DMS 273 treated with DMSO at 0.1 percent for 48 hours (cell line): ENCODE results near the gene GKN1.

ENCODE experiments used
- DNase-seq: peaks from one replicate; lab custom pipeline; 2025; lab: John Stamatoyannopoulos, UW

The GKN1 gene

DNA sequence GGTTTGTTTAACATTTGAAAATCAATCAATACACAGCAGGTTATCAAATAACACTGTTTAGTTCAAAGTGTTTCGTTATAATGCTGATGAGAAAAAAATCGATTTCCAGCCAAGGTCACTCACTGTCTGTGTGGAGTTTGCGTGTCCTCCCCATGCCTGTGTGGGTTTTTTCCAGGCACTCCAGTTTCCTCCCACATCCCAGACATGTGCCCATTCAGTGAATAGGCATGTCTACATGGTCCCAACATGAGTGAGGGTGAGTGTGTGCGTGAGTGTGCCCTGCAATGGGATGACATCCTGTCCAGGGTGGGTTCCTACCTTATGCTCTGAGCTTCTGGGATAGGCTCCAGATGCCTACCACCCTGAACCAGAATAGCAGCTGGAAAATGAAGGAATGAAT lies 13.1 kb upstream of the GKN1 start:
- no peak for DNase-seq

DNA sequence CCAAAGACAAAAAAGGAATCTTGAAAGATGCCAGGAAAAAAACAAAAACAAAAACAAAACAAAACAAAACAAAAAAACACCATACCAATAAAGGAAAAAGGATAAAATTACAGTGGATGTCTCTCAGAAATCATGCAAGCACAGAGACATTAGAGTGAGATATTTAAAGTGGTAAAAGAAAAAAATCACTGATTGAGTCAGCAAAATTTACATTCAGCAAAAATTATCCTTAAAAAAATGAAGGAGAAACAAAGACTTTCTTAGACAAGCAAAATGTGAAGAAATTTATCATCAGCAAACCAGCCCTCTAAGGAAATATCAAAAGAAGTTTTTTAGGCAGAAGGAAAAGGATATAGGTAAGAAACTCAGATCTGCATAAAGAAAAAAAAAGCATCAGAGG lies 10.2 kb upstream of the GKN1 start:
- no peak for DNase-seq

DNA sequence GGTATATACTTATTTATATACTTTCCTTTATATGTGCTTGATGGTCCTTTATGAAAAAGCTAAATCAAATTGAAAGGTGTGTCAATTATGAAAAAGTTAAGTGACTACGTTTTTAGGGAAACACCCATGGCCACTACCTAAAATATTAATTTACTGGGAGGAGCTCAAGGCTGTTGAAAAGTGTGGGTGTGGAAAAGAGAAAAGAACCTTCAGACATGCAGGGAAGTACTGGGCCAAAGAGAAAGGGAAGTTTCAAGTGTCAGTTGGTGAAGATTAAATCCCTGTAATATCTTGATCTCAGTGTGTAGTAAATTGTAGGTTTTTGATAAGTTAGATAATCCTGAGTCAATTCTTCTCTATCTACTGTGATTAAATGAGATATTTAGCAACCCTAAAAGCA lies 6.2 kb upstream of the GKN1 start:
- no peak for DNase-seq

DNA sequence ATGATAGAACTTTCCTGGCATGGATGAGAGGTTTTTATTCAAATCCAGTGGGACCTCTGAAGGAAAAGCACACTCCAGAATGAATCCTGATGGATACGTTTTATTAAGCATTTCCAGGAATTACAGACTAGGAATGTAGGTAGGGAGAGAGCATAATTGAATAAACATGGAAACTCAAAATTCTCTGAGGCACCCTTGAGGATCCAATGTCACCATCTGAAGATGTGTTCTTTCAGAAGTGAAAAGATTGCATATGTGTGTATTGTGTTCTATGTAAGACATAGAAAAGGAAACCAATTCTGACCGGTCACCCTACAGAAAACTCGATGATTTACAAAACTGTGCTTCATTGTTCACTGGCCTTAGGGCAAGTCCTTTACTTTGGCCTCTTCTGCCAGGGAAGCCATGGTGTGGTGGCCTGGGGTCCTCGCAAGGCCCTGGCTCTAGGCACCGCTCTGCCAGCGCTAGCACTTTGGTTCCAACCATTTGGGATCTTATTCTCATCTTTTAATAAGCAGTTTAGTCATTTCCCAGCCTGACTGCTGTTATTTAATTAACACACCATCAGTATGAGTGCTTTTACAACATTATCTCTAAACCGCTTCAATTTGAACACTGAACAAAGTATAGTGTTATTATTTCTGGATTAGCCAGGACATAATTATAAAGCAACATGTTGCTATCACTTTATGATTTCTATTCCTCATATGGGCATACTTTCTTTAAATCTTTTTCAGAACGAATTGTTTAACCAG lies 4.5 kb upstream of the GKN1 start:
- DNase-seq = no peak

DNA sequence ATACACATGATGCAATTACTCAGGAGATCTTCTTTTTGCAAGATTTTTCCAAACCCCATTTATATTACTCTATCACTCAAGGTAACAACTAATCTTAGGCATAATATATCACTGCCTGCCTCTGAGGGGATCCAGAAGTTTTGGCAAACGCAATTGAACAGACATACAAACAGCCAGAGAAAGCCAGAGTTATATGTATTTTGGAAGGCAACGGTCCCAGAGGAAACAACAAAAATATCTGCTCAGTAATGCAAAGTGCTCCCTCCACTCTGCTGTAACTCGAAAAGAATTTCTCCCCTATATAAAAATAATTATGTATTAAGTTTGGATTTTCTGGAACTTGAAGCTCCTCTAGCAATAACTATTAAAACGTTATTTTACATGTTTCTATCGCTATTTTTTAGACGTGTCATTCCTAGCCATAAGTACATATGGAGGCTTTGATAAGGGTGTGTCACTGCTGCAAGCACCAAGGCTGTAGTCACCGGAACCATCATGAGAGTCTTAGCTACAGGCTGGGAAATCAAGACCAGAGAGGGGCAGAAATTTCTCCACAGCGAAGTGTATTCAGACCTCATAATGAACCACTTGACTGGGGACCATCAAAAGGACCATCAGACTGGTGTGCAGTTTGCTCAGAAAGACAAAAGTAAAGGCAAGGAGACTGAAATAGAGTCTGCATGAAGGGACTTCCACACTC lies 3.7 kb upstream of the GKN1 start:
- DNase-seq = no peak

DNA sequence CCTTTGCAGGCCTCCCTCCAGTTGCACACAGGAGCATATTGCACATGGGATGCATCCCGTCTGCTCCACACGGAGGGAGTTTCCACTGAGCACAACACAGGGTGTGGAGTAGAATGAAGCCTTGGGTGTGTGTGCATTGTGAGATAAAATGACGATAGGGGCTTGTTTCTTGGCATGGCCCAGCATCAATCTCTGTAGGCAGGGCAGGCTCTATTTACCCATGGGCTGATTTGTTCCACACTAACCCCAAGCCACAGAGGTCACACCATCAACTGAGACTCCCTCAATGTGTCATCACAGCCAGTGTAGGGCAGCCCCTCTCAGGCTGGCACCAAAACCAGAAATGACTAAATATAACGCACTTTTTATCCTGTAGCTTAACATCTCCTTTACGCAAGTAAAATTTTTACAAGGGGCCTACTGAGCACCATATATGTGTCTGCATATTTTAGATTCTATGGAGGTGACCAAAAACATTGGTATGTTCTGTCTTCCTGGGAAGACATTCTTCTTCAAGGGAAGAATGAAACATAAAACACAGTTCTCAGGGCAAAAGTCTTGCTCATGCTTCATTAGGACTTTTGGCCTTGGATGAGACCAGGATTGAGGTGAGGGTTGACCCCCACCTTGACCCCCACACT lies 2.7 kb upstream of the GKN1 start:
- DNase-seq = no peak

DNA sequence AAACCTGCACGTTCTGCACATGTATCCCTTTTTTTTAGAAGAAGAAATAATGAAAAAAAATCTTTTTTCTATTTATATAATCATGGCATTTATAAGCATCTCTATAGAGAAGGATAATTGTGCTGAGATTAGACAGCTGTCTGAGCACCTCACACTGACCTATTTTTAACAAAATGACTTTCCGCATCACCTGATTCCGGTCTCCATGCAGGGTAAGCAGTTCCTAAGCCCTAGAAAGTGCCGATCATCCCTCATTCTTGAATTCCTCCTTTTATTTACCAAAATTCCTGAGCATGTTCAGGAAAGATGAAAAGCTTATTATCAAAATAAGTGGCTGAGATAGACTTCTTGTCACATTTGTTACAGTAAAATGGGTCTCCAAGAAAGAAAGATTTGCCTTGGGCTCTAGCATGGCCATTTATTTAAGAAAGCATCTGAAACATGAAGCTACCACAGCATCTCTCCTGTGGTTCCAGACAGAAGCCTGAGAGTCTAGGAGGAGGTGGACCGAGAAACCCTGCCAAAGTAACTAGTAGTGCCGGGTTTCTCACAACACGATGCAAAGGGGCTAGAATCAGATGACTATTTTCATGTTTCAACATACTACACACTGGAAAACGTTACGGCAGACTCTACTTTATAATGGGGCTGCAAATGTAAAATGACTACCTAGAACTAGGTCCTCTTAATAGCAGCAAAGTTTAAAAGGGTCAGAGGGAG lies 670 bp downstream of the GKN1 start:
- no peak for DNase-seq

DNA sequence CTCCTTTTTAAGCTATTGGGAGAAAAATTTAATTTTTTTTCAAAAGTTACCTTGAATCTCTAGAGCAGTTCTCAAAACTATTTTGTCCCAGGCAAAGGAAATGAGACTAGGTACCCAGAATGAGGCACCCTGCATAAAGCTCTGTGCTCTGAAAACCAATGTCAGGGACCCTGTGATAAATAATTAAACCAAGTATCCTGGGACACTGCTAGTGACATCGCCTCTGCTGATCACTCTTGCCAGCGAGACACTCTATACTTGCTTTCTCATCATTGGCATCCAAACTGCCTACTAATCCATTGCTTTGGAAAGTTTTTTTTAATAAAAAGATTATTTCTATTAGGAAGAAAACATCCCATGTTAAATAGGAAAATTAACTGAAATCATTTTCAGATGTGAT lies 1.4 kb downstream of the GKN1 start:
- DNase-seq = no peak

DNA sequence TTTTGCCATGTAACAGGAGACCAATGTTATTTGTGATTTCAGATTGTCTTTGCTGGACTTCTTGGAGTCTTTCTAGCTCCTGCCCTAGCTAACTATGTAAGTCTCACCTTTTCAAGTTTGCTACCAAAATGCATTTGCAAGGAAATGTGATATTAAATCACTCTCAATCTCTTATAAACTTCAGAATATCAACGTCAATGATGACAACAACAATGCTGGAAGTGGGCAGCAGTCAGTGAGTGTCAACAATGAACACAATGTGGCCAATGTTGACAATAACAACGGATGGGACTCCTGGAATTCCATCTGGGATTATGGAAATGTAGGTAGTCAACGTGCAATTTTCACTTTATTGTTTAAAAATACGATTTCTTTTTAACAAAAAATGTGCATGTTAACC lies 3.0 kb downstream of the GKN1 start:
- DNase-seq = no peak

DNA sequence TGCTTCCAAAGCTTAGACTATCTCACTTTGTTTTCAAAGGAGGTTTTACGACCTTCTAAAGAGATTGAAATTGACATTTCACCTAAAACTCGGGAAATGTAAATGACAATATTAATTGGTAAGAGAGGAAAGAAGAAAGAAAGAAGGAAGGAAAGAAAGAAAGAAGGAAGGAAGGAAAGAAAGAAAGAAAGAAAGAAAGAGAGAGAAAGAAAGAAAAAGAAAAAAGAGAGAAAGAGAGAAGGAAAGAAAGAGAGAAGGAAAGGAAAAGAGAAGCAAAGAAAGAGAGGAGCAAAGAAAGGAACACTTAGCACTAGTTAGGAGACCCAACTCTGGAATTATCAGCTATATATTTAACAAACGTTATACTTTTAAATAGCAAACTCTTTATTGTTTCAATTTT lies 3.7 kb downstream of the GKN1 start:
- DNase-seq = no peak

DNA sequence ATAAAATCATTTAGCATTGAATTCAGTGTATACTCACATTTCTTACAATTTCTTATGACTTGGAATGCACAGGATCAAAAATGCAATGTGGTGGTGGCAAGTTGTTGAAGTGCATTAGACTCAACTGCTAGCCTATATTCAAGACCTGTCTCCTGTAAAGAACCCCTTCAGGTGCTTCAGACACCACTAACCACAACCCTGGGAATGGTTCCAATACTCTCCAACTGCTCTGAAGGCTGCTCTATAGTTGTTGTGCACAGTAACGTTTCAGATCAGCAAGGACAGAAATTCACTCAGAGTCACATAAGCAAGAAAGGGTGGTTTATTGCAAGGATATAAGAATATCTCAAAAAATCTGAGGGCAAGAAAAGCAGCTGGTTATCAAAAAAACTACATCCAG lies 6.5 kb downstream of the GKN1 start:
- DNase-seq = no peak

DNA sequence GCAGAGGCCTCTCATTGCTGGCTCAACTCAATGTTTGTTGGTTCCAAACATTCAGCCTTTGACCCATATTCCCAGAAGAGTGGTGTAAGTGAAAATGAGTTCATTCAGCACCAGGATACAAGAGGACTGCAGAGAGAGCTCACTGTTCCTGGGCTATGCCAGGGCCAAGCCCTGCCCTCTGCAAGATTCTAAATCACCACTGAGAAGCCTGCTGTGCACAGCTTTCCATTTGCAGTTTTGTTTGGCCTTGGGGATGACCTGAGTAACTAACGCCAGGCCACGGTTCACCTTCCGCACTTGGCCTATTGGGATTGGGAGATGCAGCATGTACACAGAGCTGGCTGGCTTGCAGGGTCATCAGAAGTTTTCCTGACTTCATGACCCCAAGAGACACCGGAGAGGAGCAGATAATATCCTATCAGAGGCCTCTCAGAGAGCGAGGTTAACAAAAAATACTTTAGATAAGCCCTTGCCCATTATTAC lies 12.6 kb downstream of the GKN1 start:
- DNase-seq = no peak

DNA sequence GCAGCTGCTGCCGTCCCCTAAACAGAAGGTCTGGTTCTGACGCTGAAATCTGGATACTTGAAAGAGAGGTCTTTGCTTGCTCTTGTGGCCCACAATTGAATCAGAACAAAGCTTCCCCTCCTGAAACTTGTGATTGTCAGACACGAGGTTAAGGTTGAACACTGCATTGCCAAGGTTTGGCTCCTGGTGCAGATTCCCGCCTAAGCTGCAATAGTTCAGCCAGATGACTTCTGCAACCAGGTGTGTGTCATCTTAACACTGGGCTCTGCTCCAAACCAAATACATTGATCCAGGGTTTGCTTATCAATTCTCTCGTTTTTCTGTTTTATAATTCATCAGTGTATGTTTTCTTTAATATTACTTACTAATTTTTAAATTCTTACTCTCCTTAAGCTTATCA lies 14.6 kb downstream of the GKN1 start:
- no peak for DNase-seq

DNA sequence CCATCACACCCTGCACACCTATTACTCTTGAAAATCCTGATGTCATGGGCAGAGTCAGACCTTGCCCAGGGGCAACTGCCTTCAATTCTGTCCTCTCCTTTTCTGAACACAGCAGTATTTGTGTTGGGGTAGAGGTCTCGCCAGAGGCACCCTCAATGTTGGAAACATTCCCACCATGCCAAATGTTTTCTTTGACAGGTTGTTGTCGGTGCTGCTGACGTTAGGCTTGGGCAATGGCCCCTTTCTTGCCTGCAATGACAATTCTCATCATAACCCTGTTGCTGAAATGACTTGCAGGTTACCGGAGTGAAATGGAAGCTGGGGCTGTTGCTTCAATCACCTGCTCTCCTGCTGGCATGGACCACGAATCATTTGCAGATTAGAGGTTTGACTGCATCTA lies 17.9 kb downstream of the GKN1 start:
- no peak for DNase-seq

DNA sequence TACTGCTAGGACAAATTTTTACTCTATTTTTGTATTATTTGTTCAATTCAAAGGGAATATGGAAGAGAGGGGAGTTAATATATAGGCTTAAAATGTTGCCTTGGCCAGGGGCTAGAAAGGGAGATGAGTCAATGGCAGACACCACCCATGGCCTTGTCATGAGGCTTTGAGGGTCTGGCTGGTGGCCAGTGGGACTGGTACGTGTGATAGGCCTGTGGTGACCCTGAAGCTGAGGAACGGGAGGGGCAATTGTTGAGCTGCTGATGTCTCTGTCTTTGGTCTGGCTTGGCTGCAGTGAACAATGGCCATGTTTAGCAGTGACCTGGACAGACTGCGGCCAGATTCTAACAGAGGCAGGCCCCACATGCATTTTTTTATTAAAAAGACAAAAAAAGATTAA lies 18.5 kb downstream of the GKN1 start:
- no peak for DNase-seq

DNA sequence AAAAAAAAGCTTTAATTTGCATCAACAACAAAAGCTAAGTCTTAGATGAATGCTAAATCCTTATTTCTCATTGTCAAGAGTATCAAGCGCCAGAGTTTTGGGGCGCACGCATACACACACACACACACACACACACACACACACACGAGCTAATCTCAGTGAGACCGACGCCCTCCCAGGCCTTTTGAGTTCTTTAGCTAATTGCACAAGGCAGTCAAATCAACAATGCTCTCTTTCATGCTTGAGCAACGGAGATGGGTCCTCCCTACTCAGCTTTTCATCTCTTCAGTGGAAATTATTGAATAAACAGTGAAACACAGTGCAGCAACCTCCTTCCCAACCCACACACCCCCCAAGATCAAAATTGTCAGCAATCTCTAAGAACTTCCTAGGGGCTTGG lies 19.2 kb downstream of the GKN1 start:
- no peak for DNase-seq

DNA sequence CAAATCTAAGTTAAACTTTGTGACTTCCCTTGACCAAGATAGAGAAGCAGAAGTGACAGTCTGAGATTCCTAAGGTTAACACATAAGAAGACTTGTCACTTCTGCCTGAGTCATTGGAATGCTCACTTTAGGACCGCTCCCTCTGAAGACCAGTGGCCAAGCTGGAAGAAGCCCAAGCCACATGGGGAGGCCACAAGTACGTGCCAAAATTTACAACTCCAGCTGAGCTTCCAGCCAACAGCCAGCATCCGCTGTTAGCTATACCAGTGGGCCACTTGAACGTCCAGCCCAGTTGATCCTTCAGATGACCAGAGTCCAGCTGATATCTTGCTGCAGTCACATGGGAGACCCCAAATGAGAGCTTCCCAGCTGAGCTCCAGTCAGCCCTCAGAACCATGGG lies 20.4 kb downstream of the GKN1 start:
- no peak for DNase-seq

DNA sequence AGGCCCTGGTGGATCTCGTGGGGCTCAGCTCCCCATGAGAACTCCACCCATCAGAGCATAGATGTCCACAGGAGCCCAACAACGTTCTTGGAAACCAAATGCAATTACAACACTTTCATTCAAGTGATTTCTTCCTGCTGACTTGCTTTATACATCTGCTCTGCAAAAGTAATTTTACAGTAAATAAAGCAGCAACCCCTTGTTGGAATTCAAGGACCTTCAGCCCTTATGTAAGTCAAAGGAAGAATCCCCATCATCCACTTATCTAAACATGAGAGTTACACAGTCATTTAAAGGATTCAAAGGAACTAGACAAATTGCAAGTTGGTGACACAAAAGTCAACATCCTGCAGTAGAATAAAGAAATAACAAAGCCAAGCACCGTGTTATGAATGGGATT lies 21.5 kb downstream of the GKN1 start:
- no peak for DNase-seq

DNA sequence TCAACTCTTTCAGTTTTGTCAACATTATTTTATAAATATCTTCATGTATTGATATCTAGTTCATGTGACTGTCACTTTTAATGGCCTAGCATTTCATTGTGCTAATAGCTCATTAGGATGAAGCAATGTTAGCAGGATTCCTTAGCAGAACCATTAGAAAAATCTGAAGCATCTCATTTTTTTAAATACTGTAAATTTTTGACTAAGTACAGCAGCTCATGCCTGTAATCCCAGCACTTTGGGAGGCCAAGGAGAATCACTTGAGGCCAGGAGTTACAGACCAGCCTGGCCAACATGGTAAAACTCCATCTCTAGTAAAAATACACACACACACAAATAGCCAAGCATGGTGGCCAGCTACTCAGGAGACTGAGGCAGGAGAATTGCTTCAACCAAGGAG lies 23.0 kb downstream of the GKN1 start:
- no peak for DNase-seq

DNA sequence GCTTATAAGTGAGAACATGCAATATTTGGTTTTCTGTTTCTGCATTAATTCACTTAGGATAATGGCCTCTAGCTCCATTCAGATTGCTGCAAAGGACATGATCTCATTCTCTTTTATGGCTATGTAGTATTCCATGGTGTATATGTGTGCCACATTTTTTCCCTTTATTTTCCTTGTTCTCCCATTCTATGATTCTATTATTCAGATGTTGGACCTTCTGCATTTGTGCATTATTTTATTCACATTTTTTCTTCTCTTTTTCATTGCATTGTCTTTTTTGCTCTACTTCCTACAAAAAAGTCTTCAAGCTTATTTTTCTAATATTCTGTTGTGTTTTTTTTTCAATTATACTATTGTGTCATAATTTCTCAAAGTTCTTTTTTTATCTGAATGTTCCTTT lies 27.4 kb downstream of the GKN1 start:
- DNase-seq = no peak

DNA sequence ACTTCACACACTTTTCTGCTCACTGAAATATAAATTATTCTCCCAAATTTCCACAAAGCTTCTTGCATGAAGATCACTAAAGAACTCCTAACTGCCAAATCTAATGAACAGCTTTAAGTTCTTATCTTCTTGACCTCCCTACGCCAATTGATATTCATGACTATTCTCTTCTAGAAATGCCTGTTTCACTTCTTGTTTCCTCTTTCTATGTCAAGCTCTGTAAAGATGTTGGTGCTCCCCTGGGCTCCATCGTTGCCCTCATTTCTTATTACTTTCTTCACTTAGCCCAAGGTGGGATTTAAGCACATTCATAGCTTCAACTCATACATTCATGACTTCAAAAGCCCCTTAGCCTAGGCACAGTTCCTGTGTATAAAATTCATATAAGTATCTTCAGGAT lies 29.3 kb downstream of the GKN1 start:
- DNase-seq = no peak

DNA sequence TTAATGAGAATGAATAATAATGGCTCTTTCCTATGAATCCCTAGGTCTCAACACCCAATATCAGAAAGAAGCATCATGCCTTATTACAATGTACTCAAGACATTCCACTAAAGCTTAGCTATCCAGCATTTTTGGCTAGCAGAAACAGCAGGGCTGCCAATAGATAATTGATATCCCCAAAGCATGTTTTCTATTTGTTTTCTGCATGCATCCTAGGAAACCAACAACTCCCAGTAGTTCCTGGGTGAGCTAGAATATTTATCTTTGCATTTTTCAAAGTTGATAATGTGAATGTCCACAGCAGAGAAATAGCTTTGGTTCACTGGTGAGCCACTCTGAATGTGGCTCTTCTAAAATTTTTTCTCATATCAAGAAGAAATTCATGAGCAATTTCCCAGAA lies 32.7 kb downstream of the GKN1 start:
- no peak for DNase-seq

DNA sequence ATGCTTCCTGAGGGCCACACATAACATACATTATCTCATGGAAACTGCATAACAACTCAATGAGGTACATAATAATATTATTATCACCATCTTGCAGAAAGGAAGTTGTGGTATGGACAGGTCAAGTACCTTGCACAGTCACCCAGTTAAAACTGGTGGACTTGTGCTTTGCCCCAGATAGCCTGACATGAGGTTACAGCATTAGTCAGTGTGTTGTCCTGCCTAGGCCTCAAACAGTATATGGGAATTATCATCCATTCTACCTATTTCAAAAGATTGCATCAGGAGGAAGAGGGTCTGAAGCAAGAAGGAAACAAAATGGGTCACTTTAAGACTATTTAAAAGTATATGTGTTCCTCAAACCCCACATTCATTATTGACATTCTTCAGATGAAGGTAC lies 33.2 kb downstream of the GKN1 start:
- no peak for DNase-seq
